ENCODE measurements around the gene THYN1.
"Not testable (repeated sequence)": the region's sequence is repeated elsewhere in the genome, so short reads cannot be mapped to it uniquely, and the experiment has no call there.

Gene THYN1

DNA sequence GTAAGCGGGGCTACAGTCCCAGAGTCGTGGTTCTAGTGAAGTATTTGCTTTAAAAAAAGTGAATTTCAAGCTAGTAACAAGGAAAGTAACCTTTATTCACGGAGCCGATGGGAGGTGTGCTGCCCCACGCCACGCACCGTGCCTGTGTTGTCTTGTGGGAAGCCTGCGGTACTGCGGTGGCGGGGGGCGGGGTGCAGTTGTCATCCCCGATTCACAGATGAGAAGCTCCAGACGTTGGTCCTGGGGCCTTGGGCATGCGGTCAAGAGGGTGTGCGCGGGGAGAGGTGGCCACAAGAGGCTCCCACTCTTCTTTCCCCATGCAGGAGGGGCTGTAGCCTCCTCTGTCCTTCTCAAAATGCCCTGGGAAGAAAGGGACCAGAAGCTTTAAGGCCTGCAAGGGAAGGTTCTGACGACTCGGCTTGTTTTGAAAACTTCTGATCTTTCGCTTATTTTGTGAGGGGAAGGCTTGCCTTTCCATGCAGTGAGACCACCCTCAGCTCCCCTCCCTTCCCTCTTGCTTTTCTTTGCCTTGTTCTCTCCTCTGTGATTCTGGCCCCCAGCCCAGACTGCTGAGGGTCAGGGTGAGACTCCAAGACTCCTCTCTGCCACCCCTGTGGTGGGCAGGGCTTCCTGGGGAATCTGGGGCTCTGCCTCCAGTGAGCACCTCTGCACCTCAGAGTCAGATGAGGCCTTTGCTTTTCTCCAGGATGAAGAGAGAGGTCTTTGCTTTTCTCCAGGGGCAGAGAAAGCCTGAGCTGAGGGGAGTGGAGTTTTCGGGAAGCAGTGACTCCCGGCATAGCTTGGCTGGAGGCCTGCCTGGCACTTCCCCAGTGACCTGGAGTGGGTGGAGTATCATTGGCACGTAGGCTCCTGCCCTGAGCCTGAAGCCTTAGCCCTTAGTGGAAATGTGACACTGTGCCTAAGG, 29.2 kb upstream of the THYN1 start:
- CTCF ChIA-PET, result no interaction called here
- TF ChIP-seq, protein P1, sequence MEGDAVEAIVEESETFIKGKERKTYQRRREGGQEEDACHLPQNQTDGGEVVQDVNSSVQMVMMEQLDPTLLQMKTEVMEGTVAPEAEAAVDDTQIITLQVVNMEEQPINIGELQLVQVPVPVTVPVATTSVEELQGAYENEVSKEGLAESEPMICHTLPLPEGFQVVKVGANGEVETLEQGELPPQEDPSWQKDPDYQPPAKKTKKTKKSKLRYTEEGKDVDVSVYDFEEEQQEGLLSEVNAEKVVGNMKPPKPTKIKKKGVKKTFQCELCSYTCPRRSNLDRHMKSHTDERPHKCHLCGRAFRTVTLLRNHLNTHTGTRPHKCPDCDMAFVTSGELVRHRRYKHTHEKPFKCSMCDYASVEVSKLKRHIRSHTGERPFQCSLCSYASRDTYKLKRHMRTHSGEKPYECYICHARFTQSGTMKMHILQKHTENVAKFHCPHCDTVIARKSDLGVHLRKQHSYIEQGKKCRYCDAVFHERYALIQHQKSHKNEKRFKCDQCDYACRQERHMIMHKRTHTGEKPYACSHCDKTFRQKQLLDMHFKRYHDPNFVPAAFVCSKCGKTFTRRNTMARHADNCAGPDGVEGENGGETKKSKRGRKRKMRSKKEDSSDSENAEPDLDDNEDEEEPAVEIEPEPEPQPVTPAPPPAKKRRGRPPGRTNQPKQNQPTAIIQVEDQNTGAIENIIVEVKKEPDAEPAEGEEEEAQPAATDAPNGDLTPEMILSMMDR (IDR thresholded peaks at IDR 0.05; ENCODE audit: control extremely low read depth, extremely low read depth, low read depth, missing control alignments), result no peak
- POLR2A ChIA-PET, result no interaction called here

DNA sequence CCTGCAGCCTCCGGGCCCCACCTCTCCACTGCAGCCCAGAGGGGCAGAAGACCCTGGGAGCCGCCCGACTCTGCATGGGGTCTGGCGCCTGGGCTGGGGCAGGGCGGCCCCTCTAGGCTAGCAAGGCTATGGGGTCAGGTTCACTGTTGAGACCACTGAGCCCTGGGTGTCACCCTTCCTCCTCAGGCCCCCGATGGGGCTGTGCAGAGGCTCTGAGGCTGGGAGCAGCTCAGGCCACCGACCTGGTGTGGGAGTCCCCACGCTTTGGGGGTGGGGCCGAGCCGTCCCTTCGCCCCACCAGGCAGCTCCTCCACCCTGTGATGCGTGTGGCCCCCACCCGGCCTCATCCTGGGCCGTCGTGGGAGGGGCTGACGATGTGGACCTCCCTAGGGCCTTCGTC, 28.5 kb upstream of the THYN1 start:
- POLR2A ChIA-PET, result not testable (repeated sequence)
- CTCF ChIA-PET, result interaction anchor here (13.2 kb wide), 1 partner anchor 18 kb away, joined by 99 read pairs; no protein-coding TSS in a partner anchor

More for the DNA sequence above, 29.2 kb upstream of the THYN1 start:
- no peak for DNase-seq (ENCODE audit: extremely low spot score)

DNA sequence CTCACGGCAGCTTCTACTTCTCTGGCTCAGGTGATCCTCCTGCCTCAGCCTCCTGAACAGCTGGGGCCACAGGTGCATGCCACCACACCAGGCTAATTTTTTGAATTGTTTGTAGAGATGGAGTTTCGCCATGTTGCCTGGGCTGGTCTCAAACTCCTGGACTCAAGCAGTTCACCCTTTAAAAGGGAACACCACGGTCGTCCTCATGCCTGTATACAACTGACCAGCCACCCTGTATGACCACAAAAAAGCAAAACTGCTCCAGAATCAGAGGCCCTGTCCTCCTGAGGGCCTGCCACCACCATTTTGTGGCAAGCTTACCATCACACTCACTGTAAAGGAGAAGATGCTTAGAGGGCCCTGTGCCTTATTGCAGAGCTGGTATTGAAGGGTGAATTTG, 25.2 kb upstream of the THYN1 start:
- TF ChIP-seq, protein P1 (IDR thresholded peaks at IDR 0.05; ENCODE audit: control extremely low read depth, extremely low read depth, low read depth, missing control alignments), result no peak
- CTCF ChIA-PET, result interaction anchor here (0.7 to 13.2 kb wide), 4 partner anchors 8 to 19 kb away, joined by 3 to 99 read pairs (median 11); no protein-coding TSS in a partner anchor
- POLR2A ChIA-PET, result no interaction called here
- no peak for DNase-seq (ENCODE audit: extremely low spot score)

More for the DNA sequence above, 28.5 kb upstream of the THYN1 start:
- not testable (repeated sequence) for DNase-seq (ENCODE audit: extremely low spot score)

DNA sequence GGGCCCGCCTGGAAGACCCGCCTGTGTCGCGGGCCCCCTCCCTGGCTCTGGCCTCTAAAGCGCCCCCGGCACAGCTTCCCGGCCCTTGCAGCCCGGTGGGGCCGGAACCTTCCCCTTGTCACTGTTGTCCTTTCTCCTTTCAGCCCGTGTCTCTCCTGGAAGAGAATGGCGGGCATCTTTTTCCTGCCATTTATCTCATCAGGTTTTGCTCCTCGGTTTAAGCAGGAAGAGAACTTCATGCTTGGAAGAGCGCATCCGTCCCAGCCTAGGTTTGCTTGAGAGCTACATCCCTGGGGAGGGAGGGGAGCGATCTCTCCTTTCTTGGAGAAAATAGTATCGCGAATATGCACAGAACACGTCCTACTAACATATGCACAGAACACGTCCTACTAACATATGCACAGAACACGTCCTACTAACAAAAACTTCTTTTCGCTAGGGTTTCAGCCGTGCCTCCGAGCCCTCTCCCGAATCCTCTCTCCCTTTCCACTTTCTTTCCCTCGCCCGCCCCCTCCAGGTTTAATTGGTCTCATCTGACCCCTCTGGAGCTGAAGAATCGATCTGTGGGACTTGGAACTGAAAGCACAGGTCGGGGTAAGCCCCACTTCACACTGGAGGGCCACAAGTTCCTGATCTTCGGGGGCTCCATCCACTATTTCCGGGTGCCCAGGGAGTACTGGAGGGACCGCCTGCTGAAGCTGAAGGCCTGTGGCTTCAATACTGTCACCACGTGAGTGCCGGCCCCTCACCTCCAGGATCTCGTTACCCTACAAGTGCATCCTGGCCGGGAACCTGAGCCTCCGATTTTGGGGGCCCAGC, 24.2 kb upstream of the THYN1 start:
- TF ChIP-seq, protein P1 (IDR thresholded peaks at IDR 0.05; ENCODE audit: control extremely low read depth, extremely low read depth, low read depth, missing control alignments), result no peak
- DNase-seq (ENCODE audit: extremely low spot score), result no peak
- ChIA-PET POLR2A (no interaction called here), CTCF (interaction anchor here (0.6 to 13.2 kb wide), 4 partner anchors 8 to 24 kb away, joined by 3 to 99 read pairs (median 12); partner anchors contain the start of genes ACAD8 and THYN1)

DNA sequence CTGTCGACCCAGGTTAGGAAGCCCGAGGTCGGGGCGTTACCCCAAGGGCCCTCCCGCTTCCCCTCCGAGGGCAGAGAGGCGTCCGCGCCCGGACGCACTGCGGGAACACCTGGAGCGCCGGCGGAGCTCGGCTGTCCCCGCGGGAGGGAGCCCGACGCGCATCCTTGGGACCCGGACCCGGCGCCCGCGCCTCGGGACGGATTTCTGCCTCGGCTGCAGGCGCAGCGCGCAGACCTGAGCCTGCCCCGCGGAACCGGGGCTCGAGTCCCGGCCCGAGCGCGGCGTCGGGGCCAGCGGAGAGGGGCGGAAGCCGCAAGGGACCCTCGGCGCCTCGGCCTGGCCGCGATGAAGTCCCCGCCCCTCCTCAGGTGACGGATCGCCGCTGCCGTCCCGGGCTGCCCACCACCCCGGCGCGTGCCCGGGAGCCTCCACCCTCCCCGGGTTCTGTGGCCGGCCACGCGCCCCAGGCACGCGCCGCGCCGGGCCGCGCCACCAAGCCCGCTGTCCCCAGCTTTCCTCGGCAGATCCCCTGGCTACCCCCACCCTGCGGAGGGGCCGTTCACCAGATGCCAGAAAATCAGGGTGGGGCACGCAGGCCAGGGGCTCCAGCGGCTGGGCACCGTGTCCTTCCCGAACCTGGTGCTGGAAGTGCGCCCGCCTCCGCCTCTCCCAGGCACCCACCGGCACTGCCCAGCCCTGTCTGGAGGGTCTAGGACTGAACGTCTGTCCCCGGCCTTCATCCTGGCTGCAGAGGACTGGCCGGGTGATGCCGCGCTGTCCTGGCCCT, 23.4 kb upstream of the THYN1 start:
- no peak for DNase-seq (ENCODE audit: extremely low spot score)
- ChIA-PET CTCF (interaction anchor here (1.0 to 13.2 kb wide), 7 partner anchors 10 to 149 kb away, joined by 3 to 99 read pairs (median 5); partner anchors contain the start of genes ACAD8 and THYN1), POLR2A (no interaction called here)
- TF ChIP-seq, protein P1 (IDR thresholded peaks at IDR 0.05; ENCODE audit: control extremely low read depth, extremely low read depth, low read depth, missing control alignments), result no peak

DNA sequence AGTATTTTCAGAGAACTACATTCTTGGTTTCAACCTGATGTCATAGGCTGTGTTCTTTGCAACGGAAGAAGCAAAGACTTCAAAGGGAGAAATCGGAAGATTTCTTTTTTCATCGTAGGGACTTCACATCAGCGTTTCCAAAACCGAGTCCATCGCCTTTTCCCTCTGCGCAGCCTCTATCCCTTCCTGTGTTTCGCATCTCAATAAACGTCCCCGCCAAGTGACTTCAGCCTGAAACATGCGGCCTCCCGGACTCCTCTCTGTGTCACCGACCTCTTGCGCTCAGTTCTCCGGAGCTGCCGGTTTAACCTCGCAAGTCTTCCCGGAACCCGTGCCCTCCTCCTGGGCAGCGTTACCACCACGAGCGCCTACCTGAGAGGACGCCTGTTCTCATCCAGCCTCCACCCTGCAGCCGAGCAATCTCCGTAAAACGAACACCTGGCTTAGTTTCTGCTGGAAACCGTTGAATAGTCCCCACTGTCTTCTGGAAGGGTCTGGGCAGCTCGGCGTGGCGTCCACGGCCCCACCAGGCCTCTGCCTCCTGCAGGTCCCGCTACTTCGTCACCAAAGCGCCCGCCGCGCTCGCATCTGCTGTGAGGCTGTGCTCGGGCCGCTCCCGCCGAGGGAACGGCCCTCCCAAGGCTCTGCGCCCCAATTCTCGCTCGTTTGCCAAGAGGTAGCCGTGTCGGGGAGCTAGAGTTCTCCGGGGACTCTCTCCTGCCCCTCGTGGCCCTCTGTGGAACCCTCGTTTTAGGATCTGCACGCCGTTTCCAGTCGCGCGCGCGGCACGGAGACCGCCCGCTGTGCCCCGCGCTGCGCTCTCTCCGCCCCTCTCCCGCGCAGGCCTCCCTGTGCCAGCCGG, 22.6 kb upstream of the THYN1 start, which contains the start of gene GLB1L3:
Gene GLB1L3, plus strand, starts transcription at position 846 of the 862 bp plus-strand sequence. CDS start 362 bp downstream, outside the sequence.
- CTCF ChIA-PET, result interaction anchor here (0.7 to 13.2 kb wide), 8 partner anchors 11 to 150 kb away, joined by 3 to 99 read pairs (median 4); partner anchors contain the start of genes ACAD8 and THYN1
- peak; percentile 71 for DNase-seq (ENCODE audit: extremely low spot score)
- POLR2A ChIA-PET, result no interaction called here
- TF ChIP-seq, protein P1 (IDR thresholded peaks at IDR 0.05; ENCODE audit: control extremely low read depth, extremely low read depth, low read depth, missing control alignments), result peak; percentile 48

Measured in GM10248 (cell line).